ENCODE measurements around the gene FBLN1.

FBLN1 gene

DNA sequence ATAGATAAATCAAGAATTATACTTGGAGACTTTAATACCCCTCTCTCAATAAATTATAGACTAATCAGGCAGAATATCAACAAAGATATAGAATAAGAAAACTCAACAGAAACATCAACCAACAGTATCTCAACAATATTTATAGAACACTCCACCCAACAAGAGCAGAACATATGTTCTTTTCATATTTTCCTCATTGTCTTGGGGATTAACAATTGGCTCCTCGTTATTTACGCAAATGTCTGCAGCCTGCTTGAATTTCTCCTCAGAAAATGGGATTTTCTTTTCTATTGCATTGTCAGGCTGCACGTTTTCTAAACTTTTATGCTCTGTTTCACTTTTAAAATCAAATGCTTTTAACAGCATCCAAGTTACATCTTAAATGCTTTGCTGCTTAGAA, 37.0 kb upstream of the FBLN1 start:
- DNase-seq (ENCODE audit: low read depth) = no peak
- TF ChIP-seq POLR2A (IDR thresholded peaks at IDR 0.05; ENCODE audit: extremely low read depth, insufficient read length) = no peak
- TF ChIP-seq MYC (IDR thresholded peaks at IDR 0.05; ENCODE audit: low read depth, low read length) = no peak
- TF ChIP-seq, protein P1, sequence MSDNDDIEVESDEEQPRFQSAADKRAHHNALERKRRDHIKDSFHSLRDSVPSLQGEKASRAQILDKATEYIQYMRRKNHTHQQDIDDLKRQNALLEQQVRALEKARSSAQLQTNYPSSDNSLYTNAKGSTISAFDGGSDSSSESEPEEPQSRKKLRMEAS (IDR thresholded peaks at IDR 0.05; ENCODE audit: low read depth, low read length) = no peak
- TF ChIP-seq, protein P2, sequence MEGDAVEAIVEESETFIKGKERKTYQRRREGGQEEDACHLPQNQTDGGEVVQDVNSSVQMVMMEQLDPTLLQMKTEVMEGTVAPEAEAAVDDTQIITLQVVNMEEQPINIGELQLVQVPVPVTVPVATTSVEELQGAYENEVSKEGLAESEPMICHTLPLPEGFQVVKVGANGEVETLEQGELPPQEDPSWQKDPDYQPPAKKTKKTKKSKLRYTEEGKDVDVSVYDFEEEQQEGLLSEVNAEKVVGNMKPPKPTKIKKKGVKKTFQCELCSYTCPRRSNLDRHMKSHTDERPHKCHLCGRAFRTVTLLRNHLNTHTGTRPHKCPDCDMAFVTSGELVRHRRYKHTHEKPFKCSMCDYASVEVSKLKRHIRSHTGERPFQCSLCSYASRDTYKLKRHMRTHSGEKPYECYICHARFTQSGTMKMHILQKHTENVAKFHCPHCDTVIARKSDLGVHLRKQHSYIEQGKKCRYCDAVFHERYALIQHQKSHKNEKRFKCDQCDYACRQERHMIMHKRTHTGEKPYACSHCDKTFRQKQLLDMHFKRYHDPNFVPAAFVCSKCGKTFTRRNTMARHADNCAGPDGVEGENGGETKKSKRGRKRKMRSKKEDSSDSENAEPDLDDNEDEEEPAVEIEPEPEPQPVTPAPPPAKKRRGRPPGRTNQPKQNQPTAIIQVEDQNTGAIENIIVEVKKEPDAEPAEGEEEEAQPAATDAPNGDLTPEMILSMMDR (IDR thresholded peaks at IDR 0.05; ENCODE audit: low read depth, low read length) = no peak
- no peak overlapping the region for H3K4me3 ChIP-seq (ENCODE audit: low read depth, low read length)

DNA sequence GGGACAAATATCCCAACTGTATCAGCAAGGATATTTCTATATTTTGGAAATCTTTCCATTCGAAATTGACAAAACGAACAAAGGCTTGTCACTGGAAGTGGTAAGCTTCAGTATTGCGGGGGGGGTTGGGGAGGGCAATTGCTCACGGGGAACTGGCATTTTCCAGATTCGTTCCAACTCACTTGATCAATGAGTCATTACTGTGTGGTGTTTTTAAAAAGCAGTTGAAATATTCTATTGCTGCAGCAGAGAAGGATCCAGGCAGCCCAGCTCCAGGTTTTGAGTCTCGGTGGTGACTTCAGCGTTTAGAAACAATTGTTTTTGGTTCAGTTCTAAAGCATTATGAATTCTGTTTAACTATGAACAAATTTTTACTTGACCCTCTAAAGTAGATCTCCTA, 33.8 kb upstream of the FBLN1 start:
- DNase-seq (ENCODE audit: low read depth) = no peak
- H3K4me3 ChIP-seq (ENCODE audit: low read depth, low read length) = no peak overlapping the region
- TF ChIP-seq, protein P1 (IDR thresholded peaks at IDR 0.05; ENCODE audit: low read depth, low read length) = no peak
- TF ChIP-seq, protein P2 (IDR thresholded peaks at IDR 0.05; ENCODE audit: low read depth, low read length) = no peak
- TF ChIP-seq POLR2A (IDR thresholded peaks at IDR 0.05; ENCODE audit: extremely low read depth, insufficient read length) (no peak), MYC (IDR thresholded peaks at IDR 0.05; ENCODE audit: low read depth, low read length) (no peak)

DNA sequence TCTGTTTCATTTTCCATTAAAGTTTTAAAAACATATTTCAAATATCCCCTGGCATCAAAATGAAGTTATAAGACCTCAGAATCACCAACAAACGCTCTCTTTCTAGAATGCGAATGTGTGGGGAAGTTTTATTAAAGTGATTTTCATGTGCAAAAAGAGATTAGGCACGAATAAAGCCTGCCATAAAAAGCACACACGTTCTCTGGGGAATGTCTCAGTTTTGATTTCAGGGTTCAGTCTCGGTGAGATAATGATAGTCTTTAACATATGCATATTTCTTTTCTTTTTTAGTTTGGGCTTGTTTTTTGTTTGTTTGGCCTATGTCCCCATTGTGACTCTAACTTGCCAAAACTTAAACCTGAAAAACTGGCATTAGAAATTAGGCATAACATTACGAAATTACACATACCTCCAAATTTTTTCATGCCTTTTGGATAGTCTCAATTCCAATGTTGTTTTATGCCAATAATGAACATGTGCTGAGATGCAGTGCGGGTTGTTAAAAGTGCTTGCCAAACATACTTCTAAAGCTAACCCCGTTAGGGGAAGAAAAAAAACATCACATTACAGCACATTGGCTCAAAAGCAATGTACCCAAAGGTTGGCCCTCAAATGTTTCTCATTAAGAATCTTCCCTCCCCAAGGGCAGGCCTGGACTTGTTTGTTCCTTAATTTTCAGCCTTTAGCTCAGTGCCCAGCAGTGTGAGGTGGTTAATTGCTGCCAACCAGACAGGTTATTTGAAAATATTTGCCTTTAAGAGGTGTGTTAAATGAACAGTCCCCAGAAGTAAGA, 33.2 kb upstream of the FBLN1 start:
- H3K4me3 ChIP-seq (ENCODE audit: low read depth, low read length) = no peak overlapping the region
- no peak for DNase-seq (ENCODE audit: low read depth)
- TF ChIP-seq POLR2A (IDR thresholded peaks at IDR 0.05; ENCODE audit: extremely low read depth, insufficient read length) (no peak), MYC (IDR thresholded peaks at IDR 0.05; ENCODE audit: low read depth, low read length) (no peak)
- TF ChIP-seq, protein P2 (IDR thresholded peaks at IDR 0.05; ENCODE audit: low read depth, low read length) = no peak
- TF ChIP-seq, protein P1 (IDR thresholded peaks at IDR 0.05; ENCODE audit: low read depth, low read length) = no peak

DNA sequence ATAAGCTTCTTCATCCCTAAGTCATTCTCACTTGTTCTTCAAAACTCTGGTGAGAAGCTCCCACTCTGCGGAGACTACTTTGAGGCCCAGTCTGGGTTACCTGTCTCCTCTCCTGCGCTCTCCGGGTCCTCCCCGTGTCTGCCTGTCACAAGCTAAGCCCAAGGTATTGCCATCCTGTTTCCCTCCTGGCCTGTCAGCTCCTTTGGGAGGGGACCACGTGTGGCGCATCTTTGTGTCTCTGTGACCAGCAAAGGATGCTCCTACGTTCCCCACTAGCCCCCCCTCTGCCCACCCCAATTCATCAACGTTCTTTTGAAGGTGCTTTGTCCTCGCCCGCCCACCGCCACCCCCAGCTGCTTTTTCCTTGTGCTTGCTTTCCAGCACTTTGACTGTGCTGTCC, 31.8 kb upstream of the FBLN1 start:
- TF ChIP-seq POLR2A (IDR thresholded peaks at IDR 0.05; ENCODE audit: extremely low read depth, insufficient read length) (no peak), MYC (IDR thresholded peaks at IDR 0.05; ENCODE audit: low read depth, low read length) (no peak)
- TF ChIP-seq, protein P1 (IDR thresholded peaks at IDR 0.05; ENCODE audit: low read depth, low read length) = no peak
- no peak overlapping the region for H3K4me3 ChIP-seq (ENCODE audit: low read depth, low read length)
- no peak for DNase-seq (ENCODE audit: low read depth)

DNA sequence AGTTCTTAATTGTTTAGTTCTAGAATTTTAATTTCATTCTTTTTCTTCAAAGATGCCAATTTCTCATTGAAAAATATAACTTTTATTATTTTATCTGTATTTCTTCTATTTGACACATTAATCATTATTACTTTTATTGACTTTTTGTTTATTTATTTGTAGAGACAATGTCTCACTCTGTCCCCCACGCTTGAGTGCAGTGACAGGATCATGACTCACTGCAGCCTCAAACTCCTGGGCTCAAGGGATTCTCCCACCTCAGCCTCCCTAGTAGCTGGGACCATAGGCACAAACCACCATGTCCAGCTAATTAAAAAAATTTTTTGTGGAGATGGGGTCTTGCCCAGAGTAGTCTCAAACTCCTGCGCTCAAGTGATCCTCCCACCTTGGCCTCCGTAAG, 30.3 kb upstream of the FBLN1 start:
- no peak for DNase-seq (ENCODE audit: low read depth)
- no peak overlapping the region for H3K4me3 ChIP-seq (ENCODE audit: low read depth, low read length)
- TF ChIP-seq, protein P1 (IDR thresholded peaks at IDR 0.05; ENCODE audit: low read depth, low read length) = no peak
- TF ChIP-seq MYC (IDR thresholded peaks at IDR 0.05; ENCODE audit: low read depth, low read length) = no peak
- no peak for TF ChIP-seq POLR2A (IDR thresholded peaks at IDR 0.05; ENCODE audit: extremely low read depth, insufficient read length)
- TF ChIP-seq, protein P2 (IDR thresholded peaks at IDR 0.05; ENCODE audit: low read depth, low read length) = no peak

DNA sequence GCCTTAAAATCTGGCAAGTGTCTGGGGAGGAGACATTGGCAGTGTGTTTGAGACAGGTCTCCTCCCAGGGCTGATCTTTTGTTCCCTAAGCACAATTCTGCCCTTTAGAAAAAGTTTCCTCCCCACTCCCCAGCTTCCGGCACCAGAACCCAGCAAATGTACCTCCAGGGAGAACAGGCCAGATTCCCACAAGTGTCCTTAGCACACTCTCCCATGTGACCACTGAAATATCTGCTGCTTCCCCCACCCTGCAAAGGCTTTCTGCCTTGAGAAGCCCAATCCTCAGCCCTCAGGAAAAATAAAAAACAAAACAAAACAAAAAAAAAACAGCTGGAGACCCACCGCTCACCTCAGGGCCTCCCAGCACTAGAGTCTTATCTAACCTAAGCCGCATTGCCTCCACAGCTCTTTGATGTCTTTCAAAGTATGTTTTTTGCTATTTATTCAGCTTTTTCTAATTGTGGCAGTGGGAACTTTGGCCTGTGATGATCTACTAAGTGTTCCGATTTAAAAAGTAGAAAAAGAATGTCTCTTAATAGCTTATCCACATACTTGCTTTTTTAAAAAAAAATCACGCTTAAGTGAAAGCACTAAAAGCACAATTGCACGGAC, 29.0 kb upstream of the FBLN1 start:
- no peak for TF ChIP-seq POLR2A (IDR thresholded peaks at IDR 0.05; ENCODE audit: extremely low read depth, insufficient read length)
- no peak for TF ChIP-seq MYC (IDR thresholded peaks at IDR 0.05; ENCODE audit: low read depth, low read length)
- TF ChIP-seq, protein P1 (IDR thresholded peaks at IDR 0.05; ENCODE audit: low read depth, low read length) = no peak
- TF ChIP-seq, protein P2 (IDR thresholded peaks at IDR 0.05; ENCODE audit: low read depth, low read length) = no peak
- H3K4me3 ChIP-seq (ENCODE audit: low read depth, low read length) = no peak overlapping the region
- DNase-seq (ENCODE audit: low read depth) = no peak
